ENCODE data around the gene HOXA5.

DNA sequence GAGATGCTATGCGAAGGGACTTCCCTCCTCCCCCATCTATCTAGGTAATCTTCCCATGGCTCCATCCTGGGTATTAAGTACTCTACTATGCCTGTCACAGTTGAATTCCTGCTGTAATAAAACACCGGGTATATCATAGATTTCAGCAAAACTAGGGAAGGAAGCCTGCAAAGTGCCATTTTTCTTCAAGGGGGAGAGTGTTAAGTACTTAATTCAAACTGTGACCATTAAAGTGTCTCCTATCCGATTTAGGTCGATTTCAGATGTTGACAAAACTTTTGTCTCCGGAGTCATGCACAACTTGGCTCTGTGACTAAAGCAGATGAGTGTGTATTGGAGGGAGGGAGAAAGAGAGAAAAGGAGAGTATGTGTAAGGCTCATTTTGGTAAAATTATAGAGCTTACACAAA is 17.5 kb downstream of the HOXA5 start:
- no peak for TF ChIP-seq ZNF223 (tag by site-specific recombination; IDR thresholded peaks at IDR 0.05)
- no peak for TF ChIP-seq KLF10 (tag by site-specific recombination; IDR thresholded peaks at IDR 0.05)
- no peak for TF ChIP-seq PRDM4 (tag by site-specific recombination; IDR thresholded peaks at IDR 0.05)
- TF ChIP-seq KLF7 (tag by site-specific recombination; IDR thresholded peaks at IDR 0.05; ENCODE audit: borderline replicate concordance): no peak
- no peak for TF ChIP-seq CTCF (tag by site-specific recombination; IDR thresholded peaks at IDR 0.05)
- TF ChIP-seq ZNF558 (tag by site-specific recombination; IDR thresholded peaks at IDR 0.05): no peak
- no peak for TF ChIP-seq ZNF174 (tag by site-specific recombination; IDR thresholded peaks at IDR 0.05)
- no peak for TF ChIP-seq ZNF354C (tag by site-specific recombination; IDR thresholded peaks at IDR 0.05; ENCODE audit: borderline replicate concordance, low read depth)
- no peak for TF ChIP-seq BCL11A (tag by site-specific recombination; IDR thresholded peaks at IDR 0.05; ENCODE audit: low read depth)
- TF ChIP-seq ZFP69B (tag by site-specific recombination; IDR thresholded peaks at IDR 0.05): no peak
- no peak for TF ChIP-seq SP3 (tag by site-specific recombination; IDR thresholded peaks at IDR 0.05)
- no peak for TF ChIP-seq ZNF24 (tag by site-specific recombination; IDR thresholded peaks at IDR 0.05)
- TF ChIP-seq ZNF785 (tag by site-specific recombination; IDR thresholded peaks at IDR 0.05): no peak
- TF ChIP-seq, protein P1, sequence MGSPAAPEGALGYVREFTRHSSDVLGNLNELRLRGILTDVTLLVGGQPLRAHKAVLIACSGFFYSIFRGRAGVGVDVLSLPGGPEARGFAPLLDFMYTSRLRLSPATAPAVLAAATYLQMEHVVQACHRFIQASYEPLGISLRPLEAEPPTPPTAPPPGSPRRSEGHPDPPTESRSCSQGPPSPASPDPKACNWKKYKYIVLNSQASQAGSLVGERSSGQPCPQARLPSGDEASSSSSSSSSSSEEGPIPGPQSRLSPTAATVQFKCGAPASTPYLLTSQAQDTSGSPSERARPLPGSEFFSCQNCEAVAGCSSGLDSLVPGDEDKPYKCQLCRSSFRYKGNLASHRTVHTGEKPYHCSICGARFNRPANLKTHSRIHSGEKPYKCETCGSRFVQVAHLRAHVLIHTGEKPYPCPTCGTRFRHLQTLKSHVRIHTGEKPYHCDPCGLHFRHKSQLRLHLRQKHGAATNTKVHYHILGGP (tag by site-specific recombination; IDR thresholded peaks at IDR 0.05): no peak
